Sigmoid colon (tissue), 7 donors: Measurements from ENCODE around the gene ENTPD5. TPM values are rescaled to one million over a fixed set of nuclear protein-coding genes. Genes with fewer than 3 reads are reported as not detected.
"Not testable (repeated sequence)": the region's sequence is repeated elsewhere in the genome, so short reads cannot be mapped to it uniquely, and the experiment has no call there.

ENCODE experiments used
- DNase-seq: peaks from one replicate; pipeline ENCODE4 v3.0.0-alpha.2; 2019
- H3K27ac ChIP-seq, 4 donors: fragments of 200-600 bp; sonication (generic); one replicate each; pipeline ENCODE4 v1.5.1; 2016 to 2019; ENCODE audit warnings: mild to moderate bottlenecking in 1 of 4
- H3K27me3 ChIP-seq, 3 donors: fragments of 200-600 bp; sonication (generic); one replicate each; pipeline ENCODE4 v1.5.1; 2019; ENCODE audit warnings: mild to moderate bottlenecking in 1 of 3
- H3K36me3 ChIP-seq, 4 donors: fragments of 200-600 bp; sonication (generic); one replicate each; pipeline ENCODE4 v1.5.1; 2016 to 2019
- H3K4me1 ChIP-seq, 4 donors: fragments of 200-600 bp; sonication (generic); one replicate each; pipeline ENCODE4 v1.5.1; 2017 to 2019
- H3K4me3 ChIP-seq, 4 donors: fragments of 200-600 bp; sonication (generic); one replicate each; pipeline ENCODE4 v1.5.1; 2017 to 2019; ENCODE audit warnings: mild to moderate bottlenecking in 2 of 4, moderate library complexity in 1 of 4
- H3K9me3 ChIP-seq, 4 donors: fragments of 200-600 bp in 3 of 4; sonication (generic) in 3 of 4; one replicate each; pipeline versions ENCODE4 v1.5.1 to v1.6.1; 2013 to 2019
- CTCF ChIP-seq, 4 experiments: fragments of 450-650 bp in 3 of 4; fragments of 200-600 bp in 1 of 4; IDR thresholded peaks; one replicate each; pipeline ENCODE4 v1.5.1; 2016 to 2019; ENCODE audit warnings: antibody characterized with exemption in 4 of 4, mild to moderate bottlenecking in 3 of 4, moderate library complexity in 2 of 4
- EP300 ChIP-seq, 4 donors: sonication (generic); formaldehyde crosslinking; IDR thresholded peaks; one replicate each; pipeline ENCODE4 v1.6.1; 2017; ENCODE audit warnings: antibody characterized with exemption in 4 of 4
- POLR2A ChIP-seq, 2 donors: fragments of 450-650 bp; IDR thresholded peaks; one replicate each; pipeline ENCODE4 v1.6.1; 2016; ENCODE audit warnings: antibody characterized with exemption in 2 of 2, mild to moderate bottlenecking in 2 of 2, moderate library complexity in 2 of 2
- POLR2AphosphoS5 ChIP-seq, 4 donors: sonication (generic); formaldehyde crosslinking; IDR thresholded peaks; one replicate each; pipeline ENCODE4 v1.6.1; 2017; ENCODE audit warnings: antibody characterized with exemption in 4 of 4
- WGBS, 2 donors: extraction: QIAGEN DNeasy Blood & Tissue Kit; methylation state at CpG; one replicate each; pipeline ENCODE4 v1.1.7; 2013; 5-methylcytosine and 5-hydroxymethylcytosine counted together
- intact Hi-C: fragments of 100-400 bp; cut with DNase I; formaldehyde crosslinking; loops from one replicate; pipeline ENCODE4 v1.15.1; 2023
- polyA plus RNA-seq, 3 donors: library from polyadenylated mRNA; stranded (reverse); fragments of 200-250 nt; gene quantifications; one replicate each; pipeline ENCODE4 v1.2.3, GENCODE V29; 2013
- total RNA-seq, 4 donors: library from RNA; depleted of rRNA; stranded (reverse); fragments of >200 nt; gene quantifications; one replicate each; pipeline ENCODE4 v1.1.0, GENCODE V29; 2016
- donor health status: healthy with polysubstance abuse.
- donor health status: Bipolar disorder and iron deficiency.
- donor health status: healthy.

ENTPD5 gene
- total and polyA plus RNA-seq, 7 donors = 8.0 to 35.5 (median 11.1) TPM

GRCh38 chr14:73997108-73997943 lies 21.8 kb downstream of the ENTPD5 start:
- DNase-seq = no peak

GRCh38 chr14:73996731-73997107 lies 22.4 kb downstream of the ENTPD5 start:
- H3K27ac ChIP-seq = no peak overlapping the region
- TF ChIP-seq CTCF (IDR thresholded peaks at IDR 0.05) (no peak), EP300 (IDR thresholded peaks at IDR 0.05) (no peak), POLR2AphosphoS5 (IDR thresholded peaks at IDR 0.05) (no peak), POLR2A (IDR thresholded peaks at IDR 0.05) (no peak)
- no peak overlapping the region for H3K4me3 ChIP-seq
- intact Hi-C loops = no loop called here
- no peak for DNase-seq
- no peaks in the 10 kb centered on the region for H3K4me1 ChIP-seq
- H3K27me3 ChIP-seq = no peaks in the 10 kb centered on the region
- H3K9me3 ChIP-seq = no peaks in the 10 kb centered on the region
- peaks cover 0 to 6% (median 0%) of the 10 kb centered on the region in 4 donors for H3K36me3 ChIP-seq
- 16 to 67% methylated on average over 2 of the region's 2 CpGs for WGBS, 2 donors

More at GRCh38 chr14:73997108-73997943, 21.8 kb downstream of the ENTPD5 start:
- intact Hi-C loops = no loop called here
- no peaks in the 10 kb centered on the region for H3K9me3 ChIP-seq
- H3K4me1 ChIP-seq = no peaks in the 10 kb centered on the region
- no peak overlapping the region for H3K27ac ChIP-seq
- no peaks in the 10 kb centered on the region for H3K27me3 ChIP-seq
- H3K36me3 ChIP-seq = peaks cover 0 to 8% (median 0%) of the 10 kb centered on the region in 4 donors
- WGBS, 2 donors = 21 to 71% methylated on average over 1 of the region's 1 CpG
- no peak overlapping the region for H3K4me3 ChIP-seq
- TF ChIP-seq POLR2A (IDR thresholded peaks at IDR 0.05) (peak in 1 of 2 donors; percentile 13), POLR2AphosphoS5 (IDR thresholded peaks at IDR 0.05) (no peak)

GRCh38 chr14:73995977-73996378 lies 23.1 kb downstream of the ENTPD5 start:
- peaks cover 0 to 6% (median 0%) of the 10 kb centered on the region in 4 donors for H3K36me3 ChIP-seq
- no peaks in the 10 kb centered on the region for H3K4me1 ChIP-seq
- intact Hi-C loops = no loop called here
- H3K4me3 ChIP-seq = no peak overlapping the region
- TF ChIP-seq POLR2A (IDR thresholded peaks at IDR 0.05) = no peak
- no peak for TF ChIP-seq EP300 (IDR thresholded peaks at IDR 0.05)
- TF ChIP-seq CTCF (IDR thresholded peaks at IDR 0.05) = no peak
- TF ChIP-seq POLR2AphosphoS5 (IDR thresholded peaks at IDR 0.05) = no peak
- H3K9me3 ChIP-seq = no peaks in the 10 kb centered on the region
- no peak for DNase-seq
- 22 to 69% methylated on average over 8 of the region's 8 CpGs for WGBS, 2 donors
- no peaks in the 10 kb centered on the region for H3K27me3 ChIP-seq
- H3K27ac ChIP-seq = no peak overlapping the region

GRCh38 chr14:73994926-73995325 lies 24.2 kb downstream of the ENTPD5 start:
- H3K4me3 ChIP-seq, H3K36me3 ChIP-seq, H3K27ac ChIP-seq, DNase-seq, intact Hi-C loops, H3K27me3 ChIP-seq, H3K4me1 ChIP-seq, H3K9me3 ChIP-seq: not testable (repeated sequence)
- 17 to 71% methylated on average over 7 of the region's 7 CpGs for WGBS, 2 donors

GRCh38 chr14:73991092-73991491 lies 28.0 kb downstream of the ENTPD5 start:
- 50 to 70% methylated on average over 4 of the region's 4 CpGs for WGBS, 2 donors
- intact Hi-C loops = no loop called here
- Histone ChIP-seq H3K27me3 (no peaks in the 10 kb centered on the region), H3K4me1 (no peaks in the 10 kb centered on the region), H3K27ac (no peak overlapping the region), H3K4me3 (no peak overlapping the region), H3K36me3 (peaks cover 0 to 21% (median 10%) of the 10 kb centered on the region in 4 donors), H3K9me3 (no peaks in the 10 kb centered on the region)
- DNase-seq = no peak
- no peak for TF ChIP-seq POLR2A (IDR thresholded peaks at IDR 0.05)
- TF ChIP-seq CTCF (IDR thresholded peaks at IDR 0.05) = no peak
- no peak for TF ChIP-seq POLR2AphosphoS5 (IDR thresholded peaks at IDR 0.05)
- no peak for TF ChIP-seq EP300 (IDR thresholded peaks at IDR 0.05)

- peaks cover 0 to 29% (median 10%) of the 10 kb centered on the region in 4 donors for H3K36me3 ChIP-seq
- WGBS, 2 donors = 28 to 78% methylated on average over 7 of the region's 7 CpGs
- H3K4me1 ChIP-seq, H3K27me3 ChIP-seq, H3K9me3 ChIP-seq, DNase-seq, H3K4me3 ChIP-seq, H3K27ac ChIP-seq, intact Hi-C loops: not testable (repeated sequence)
These were observed 30.4 kb downstream of the ENTPD5 start for GRCh38 chr14:73988656-73989055.
